HS-5 (cell line): Measurements from ENCODE around the gene PSMB2.
"Not testable (repeated sequence)": the region's sequence is repeated elsewhere in the genome, so short reads cannot be mapped to it uniquely, and the experiment has no call there.

Experiments
- DNase-seq: peaks from one replicate; pipeline ENCODE4 v3.0.0-alpha.2; 2012; ENCODE audit warnings: low read depth

The PSMB2 gene

GRCh38 chr1:35592991-35593769, 48.1 kb downstream of the PSMB2 start:
- no peak for DNase-seq

- DNase-seq = no peak
These were observed 50.1 kb downstream of the PSMB2 start for GRCh38 chr1:35591211-35591610.

- DNase-seq = no peak
These were observed 50.8 kb downstream of the PSMB2 start for GRCh38 chr1:35590476-35591040.

GRCh38 chr1:35589516-35590427, 51.6 kb downstream of the PSMB2 start:
- DNase-seq = no peak

- no peak for DNase-seq
These were observed 53.0 kb downstream of the PSMB2 start for GRCh38 chr1:35588197-35588910.

- DNase-seq = no peak
These were observed 53.6 kb downstream of the PSMB2 start for GRCh38 chr1:35587736-35588135.

- no peak for DNase-seq
These were observed 54.5 kb downstream of the PSMB2 start for GRCh38 chr1:35586808-35587207.

- DNase-seq = not testable (repeated sequence)
These were observed 55.5 kb downstream of the PSMB2 start for GRCh38 chr1:35585805-35586204.

GRCh38 chr1:35585281-35585680, 56.0 kb downstream of the PSMB2 start:
- DNase-seq = no peak

GRCh38 chr1:35581621-35582020, 59.7 kb downstream of the PSMB2 start:
- not testable (repeated sequence) for DNase-seq

GRCh38 chr1:35580949-35581388, 60.4 kb downstream of the PSMB2 start:
- DNase-seq = no peak

- no peak for DNase-seq
These were observed 64.0 kb downstream of the PSMB2 start for GRCh38 chr1:35577071-35577998.

GRCh38 chr1:35576766-35577070, 64.6 kb downstream of the PSMB2 start:
- DNase-seq = not testable (repeated sequence)

GRCh38 chr1:35576061-35576765, 65.1 kb downstream of the PSMB2 start:
- DNase-seq = no peak

- no peak for DNase-seq
These were observed 65.8 kb downstream of the PSMB2 start for GRCh38 chr1:35575416-35575958.

- DNase-seq = no peak
These were observed 66.5 kb downstream of the PSMB2 start for GRCh38 chr1:35574655-35575415.

- no peak for DNase-seq
These were observed 67.1 kb downstream of the PSMB2 start for GRCh38 chr1:35574125-35574654.

- no peak for DNase-seq
These were observed 67.9 kb downstream of the PSMB2 start, which contains the start of gene TFAP2E for GRCh38 chr1:35573198-35574124. Gene TFAP2E, plus strand, starts transcription at chr1:35573314. Its CDS starts 264 bp downstream, at chr1:35573578.
